ENCODE data around the gene CTSD. TPM values are rescaled to one million over a fixed set of nuclear protein-coding genes. Genes with fewer than 3 reads are reported as not detected.

CTSD gene
- total and polyA plus RNA-seq, 7 experiments from 2014 or later = 103 to 378 (median 186) TPM

DNA sequence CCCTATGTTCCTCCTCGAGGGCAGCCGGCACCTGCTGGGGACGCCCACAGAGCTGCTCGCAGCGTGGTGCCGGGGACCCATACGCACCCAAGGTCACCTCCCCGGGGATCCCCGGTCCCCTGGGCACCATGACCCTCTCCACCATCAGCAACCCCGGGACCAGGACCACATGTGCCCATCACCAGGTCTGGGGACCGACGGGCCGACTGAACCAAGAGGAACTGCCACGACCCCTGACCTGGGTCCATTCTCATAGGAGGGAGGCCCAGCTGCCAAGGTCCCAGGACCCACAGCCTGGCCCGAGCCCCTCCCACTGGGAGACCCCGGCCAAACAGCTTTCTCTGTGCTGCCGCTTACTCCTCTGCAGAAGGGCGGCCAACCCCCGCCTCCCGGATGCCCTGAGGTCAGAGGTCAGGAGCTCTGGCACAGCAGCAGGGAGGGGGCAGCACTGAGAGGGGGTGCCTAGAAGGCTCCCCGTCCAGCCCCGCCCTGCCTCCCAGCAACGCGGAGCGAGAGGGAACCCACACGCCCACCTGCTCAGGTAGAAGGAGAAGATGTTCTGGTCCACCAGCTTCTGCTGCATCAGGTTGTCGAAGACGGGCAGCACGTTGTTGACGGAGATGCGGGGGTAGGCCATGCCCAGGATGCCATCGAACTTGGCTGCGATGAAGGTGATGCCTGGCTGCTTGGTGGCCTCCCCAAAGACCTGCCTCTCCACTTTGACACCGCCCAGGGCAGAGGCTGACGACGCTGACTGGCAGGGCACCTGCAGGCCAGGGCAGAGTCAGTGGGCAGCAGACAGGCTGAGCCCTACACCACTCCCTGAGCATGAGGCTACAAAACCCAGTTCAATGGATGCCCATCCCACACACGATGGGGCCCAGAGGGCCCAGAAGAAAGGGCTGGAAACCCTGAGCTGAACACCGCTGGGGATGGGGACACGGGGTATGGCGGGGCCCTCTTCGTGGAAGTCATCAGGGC is 6.6 kb downstream of the CTSD start:
- DNase-seq = peak in 1 of 9 donors; percentile 28
- CTCF ChIA-PET = interaction anchor here (0.6 to 3.9 kb wide), 3 partner anchors 7 to 891 kb away, joined by 3 to 20 read pairs (median 3); no protein-coding TSS in a partner anchor
- no peaks in the 10 kb centered on the region for H3K9me3 ChIP-seq (ENCODE audit: control insufficient read depth in 2 of 3, low read length in 3 of 3)
- POLR2A ChIA-PET = interaction anchor here (0.8 to 2.0 kb wide), 5 partner anchors 10 to 96 kb away, joined by 3 to 5 read pairs (median 5); partner anchors contain the start of gene LSP1
- peaks cover 48 to 79% of the 10 kb centered on the region in 2 donors for H3K4me1 ChIP-seq (ENCODE audit: control insufficient read depth in 2 of 2, insufficient read depth in 2 of 2, low read length in 2 of 2)
- Mint-ChIP-seq H3K27ac (peak overlapping the region; percentile 76 to 94 (median 90)), H3K27me3 (no peaks in the 10 kb centered on the region), H3K9me3 (no peaks in the 10 kb centered on the region), H3K4me3 (peak overlapping the region; percentile 67 to 96 (median 84)), H3K4me1 (peaks cover 44 to 75% (median 68%) of the 10 kb centered on the region in 7 donors), H3K36me3 (peaks cover 0 to 21% (median 6%) of the 10 kb centered on the region in 5 donors)
- H3K27ac ChIP-seq (ENCODE audit: low read depth, low read length) = peak overlapping the region; percentile 68
- H3K4me3 ChIP-seq (ENCODE audit: low read length) = peak overlapping the region; percentile 52
- peaks cover 0 to 56% (median 0%) of the 10 kb centered on the region in 3 experiments for H3K36me3 ChIP-seq (ENCODE audit: control insufficient read depth in 2 of 3, insufficient read depth in 3 of 3, low read length in 3 of 3)
- ATAC-seq = no peak
- no peaks in the 10 kb centered on the region for H3K27me3 ChIP-seq (ENCODE audit: control insufficient read depth in 2 of 2, insufficient read depth in 2 of 2, low read length in 2 of 2)
- intact Hi-C loops (cut with micrococcal nuclease) = loop anchor here in 1 of 2 donors (5.0 kb wide), 1 partner anchor 65 kb away; no protein-coding TSS in a partner anchor

DNA sequence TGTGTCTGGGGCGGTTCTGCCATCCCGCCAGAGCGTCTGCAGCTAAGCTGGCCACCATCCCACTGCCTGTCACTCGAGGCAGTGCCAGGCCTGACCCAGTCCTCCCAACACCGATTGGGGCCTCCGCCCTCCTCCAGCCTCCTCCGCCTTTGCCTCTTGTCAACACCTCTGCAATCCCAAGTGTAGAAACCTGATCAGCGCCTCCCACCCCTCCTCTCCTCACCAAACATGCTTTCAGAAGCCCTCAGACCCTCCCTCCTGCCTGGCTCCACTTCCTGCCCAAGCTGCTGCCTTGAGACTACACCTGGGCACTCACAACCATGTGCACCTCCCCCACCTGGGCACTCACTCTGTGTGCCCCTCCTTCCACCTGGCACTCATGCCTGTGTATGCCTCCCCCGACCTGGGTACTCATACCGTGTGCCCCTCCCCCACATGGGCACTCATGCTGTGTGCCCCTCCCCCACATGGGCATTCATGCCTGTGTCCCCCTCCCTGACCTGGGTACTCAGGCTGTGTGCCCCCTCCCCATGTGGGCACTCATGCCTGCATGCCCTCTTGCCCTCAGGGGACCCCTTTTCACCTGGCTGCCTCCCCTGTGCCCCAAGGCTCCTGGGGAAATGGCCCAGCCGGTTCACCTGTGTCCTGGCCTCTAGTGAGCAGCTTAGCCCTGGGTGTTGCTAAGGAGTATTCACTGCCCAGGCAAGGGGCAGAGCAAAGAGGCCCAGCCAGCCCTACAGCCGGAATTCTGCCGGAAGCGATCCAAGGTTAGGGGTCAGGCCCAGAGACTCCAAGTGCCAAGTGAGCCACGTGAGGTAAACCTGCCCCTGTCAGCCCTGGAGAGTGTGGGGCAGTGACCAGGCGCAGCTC is 7.8 kb downstream of the CTSD start:
- peak overlapping the region; percentile 54 to 94 (median 89) for H3K27ac Mint-ChIP-seq
- peak in 6 of 9 donors; percentile 26 to 51 (median 42) for DNase-seq
- H3K36me3 Mint-ChIP-seq = peaks cover 0 to 21% (median 6%) of the 10 kb centered on the region in 5 donors
- peaks cover 37 to 70% (median 59%) of the 10 kb centered on the region in 7 donors for H3K4me1 Mint-ChIP-seq
- POLR2A ChIA-PET = interaction anchor here (0.8 to 1.9 kb wide), 2 partner anchors 12 to 97 kb away, joined by 3 to 5 read pairs; partner anchors contain the start of gene LSP1
- no peaks in the 10 kb centered on the region for H3K27me3 Mint-ChIP-seq
- H3K27ac ChIP-seq (ENCODE audit: low read depth, low read length) = peak overlapping the region; percentile 36
- H3K36me3 ChIP-seq (ENCODE audit: control insufficient read depth in 2 of 3, insufficient read depth in 3 of 3, low read length in 3 of 3) = peaks cover 0 to 51% (median 0%) of the 10 kb centered on the region in 3 experiments
- intact Hi-C loops (cut with micrococcal nuclease) = loop anchor here in 1 of 2 donors (1.0 to 5.0 kb wide), 2 partner anchors 8 to 64 kb away; no protein-coding TSS in a partner anchor
- no peaks in the 10 kb centered on the region for H3K27me3 ChIP-seq (ENCODE audit: control insufficient read depth in 2 of 2, insufficient read depth in 2 of 2, low read length in 2 of 2)
- peak overlapping the region; percentile 74 to 96 (median 82) for H3K4me3 Mint-ChIP-seq
- H3K9me3 Mint-ChIP-seq = no peaks in the 10 kb centered on the region
- H3K9me3 ChIP-seq (ENCODE audit: control insufficient read depth in 2 of 3, low read length in 3 of 3) = no peaks in the 10 kb centered on the region
- H3K4me1 ChIP-seq (ENCODE audit: control insufficient read depth in 2 of 2, insufficient read depth in 2 of 2, low read length in 2 of 2) = peaks cover 44 to 70% of the 10 kb centered on the region in 2 donors
- ATAC-seq = no peak
- CTCF ChIA-PET = interaction anchor here (3.9 kb wide), 1 partner anchor 62 kb away, joined by 20 read pairs; no protein-coding TSS in a partner anchor
- no peak overlapping the region for H3K4me3 ChIP-seq (ENCODE audit: low read length)

DNA sequence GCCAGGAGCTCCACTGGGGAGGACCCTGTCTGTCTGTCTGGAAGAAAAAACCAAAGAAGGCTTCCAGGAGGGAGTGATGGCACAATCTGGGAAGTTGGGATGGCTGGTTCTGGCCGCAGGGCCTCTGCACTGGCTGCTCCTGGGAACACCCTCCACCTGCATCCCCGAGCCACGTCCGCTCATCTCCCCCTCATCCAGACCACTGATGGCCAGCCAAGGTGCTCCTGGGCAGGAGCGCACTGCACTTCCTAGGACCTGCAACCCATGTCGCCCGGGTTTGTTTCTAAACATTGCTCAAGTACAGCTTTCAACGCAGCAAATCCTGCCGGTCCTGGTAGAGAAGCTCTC is 8.4 kb downstream of the CTSD start:
- ATAC-seq (no peak), DNase-seq (no peak)
- H3K36me3 ChIP-seq (ENCODE audit: control insufficient read depth in 2 of 3, insufficient read depth in 3 of 3, low read length in 3 of 3) = peaks cover 0 to 45% (median 0%) of the 10 kb centered on the region in 3 experiments
- H3K9me3 Mint-ChIP-seq = no peaks in the 10 kb centered on the region
- no peaks in the 10 kb centered on the region for H3K9me3 ChIP-seq (ENCODE audit: control insufficient read depth in 2 of 3, low read length in 3 of 3)
- peak overlapping the region; percentile 36 for H3K27ac ChIP-seq (ENCODE audit: low read depth, low read length)
- ChIA-PET POLR2A (interaction anchor here (1.9 kb wide), 1 partner anchor 98 kb away, joined by 5 read pairs; the partner anchor contains the start of gene LSP1), CTCF (interaction anchor here (3.9 kb wide), 1 partner anchor 61 kb away, joined by 20 read pairs; no protein-coding TSS in a partner anchor)
- H3K4me1 Mint-ChIP-seq = peaks cover 41 to 68% (median 60%) of the 10 kb centered on the region in 7 donors
- peak overlapping the region; percentile 54 to 94 (median 89) for H3K27ac Mint-ChIP-seq
- H3K36me3 Mint-ChIP-seq = peaks cover 0 to 21% (median 6%) of the 10 kb centered on the region in 5 donors
- H3K27me3 ChIP-seq (ENCODE audit: control insufficient read depth in 2 of 2, insufficient read depth in 2 of 2, low read length in 2 of 2) = no peaks in the 10 kb centered on the region
- peaks cover 3 to 4% (median 4%) of the 10 kb centered on the region in 5 donors for H3K27me3 Mint-ChIP-seq
- peaks cover 42 to 65% of the 10 kb centered on the region in 2 donors for H3K4me1 ChIP-seq (ENCODE audit: control insufficient read depth in 2 of 2, insufficient read depth in 2 of 2, low read length in 2 of 2)
- no peak overlapping the region for H3K4me3 ChIP-seq (ENCODE audit: low read length)
- H3K4me3 Mint-ChIP-seq = peak overlapping the region; percentile 74 to 96 (median 82)
- intact Hi-C loops (cut with micrococcal nuclease) = loop anchor here in 1 of 2 donors (1.0 to 5.0 kb wide), 2 partner anchors 9 to 63 kb away; no protein-coding TSS in a partner anchor

DNA sequence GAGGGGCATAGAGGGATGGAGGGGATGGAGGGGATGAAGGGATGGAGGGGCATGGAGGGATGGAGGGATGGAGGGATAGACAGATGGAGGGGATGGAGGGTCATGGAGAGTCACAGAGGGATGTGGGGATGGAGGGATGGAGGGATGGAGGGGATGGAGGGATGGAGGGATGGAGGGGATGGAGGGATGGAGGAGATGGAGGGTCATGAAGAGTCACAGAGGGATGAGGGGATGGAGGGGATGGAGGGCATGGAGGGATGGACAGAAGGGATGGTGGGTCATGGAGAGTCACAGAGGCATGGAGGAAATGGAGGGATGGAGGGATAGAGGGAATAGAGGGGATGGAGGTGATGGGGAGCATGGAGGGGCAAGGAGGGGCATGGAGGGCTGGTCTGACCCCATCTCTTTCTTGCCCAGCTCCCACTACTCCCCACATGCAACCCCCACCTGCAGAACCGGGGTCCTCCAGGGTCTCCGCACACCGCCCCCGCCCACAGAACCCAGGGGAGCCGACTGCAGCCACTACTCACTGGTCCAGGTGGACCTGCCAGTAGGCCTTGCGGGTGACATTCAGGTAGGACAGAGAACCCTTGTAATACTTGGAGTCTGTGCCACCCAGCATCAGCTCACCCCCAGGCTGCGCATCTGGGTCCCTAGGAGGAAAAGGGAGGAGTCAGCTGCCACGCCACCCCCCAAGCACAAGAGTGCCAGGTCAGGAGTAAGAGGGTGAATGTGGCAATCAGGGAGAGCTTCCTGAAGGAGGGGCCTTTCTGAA is 9.2 kb downstream of the CTSD start:
- CTCF ChIA-PET = interaction anchor here (3.9 kb wide), 1 partner anchor 61 kb away, joined by 20 read pairs; no protein-coding TSS in a partner anchor
- no peak for ATAC-seq

DNA sequence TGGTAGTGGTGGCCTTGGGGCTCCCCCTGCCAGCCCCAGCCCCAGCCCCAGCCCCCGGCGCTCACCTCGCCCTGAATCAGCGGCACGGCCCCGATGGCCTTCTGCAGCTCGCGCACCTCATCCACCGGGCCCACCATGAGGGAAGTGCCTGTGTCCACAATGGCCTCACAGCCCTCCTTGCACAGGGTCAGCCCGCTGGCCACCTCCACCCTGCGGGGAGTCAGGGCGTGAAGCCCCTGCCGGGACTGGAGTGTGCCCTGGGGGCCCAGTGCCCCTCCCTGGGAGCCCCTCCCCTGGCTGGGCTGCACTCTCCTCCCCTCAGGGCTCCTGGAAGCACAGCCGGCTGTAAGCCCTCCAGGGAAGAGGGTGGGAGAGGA is 9.8 kb downstream of the CTSD start:
- no peak overlapping the region for H3K27ac Mint-ChIP-seq
- CTCF ChIA-PET = no interaction called here

More for the DNA sequence above, 9.2 kb downstream of the CTSD start:
- H3K27me3 Mint-ChIP-seq = peaks cover 11% of the 10 kb centered on the region in 5 donors
- DNase-seq = no peak
- H3K27ac ChIP-seq (ENCODE audit: low read depth, low read length) = no peak overlapping the region
- H3K27ac Mint-ChIP-seq = peak overlapping the region in 2 of 9 donors; percentile 34 to 49
- peaks cover 0 to 39% (median 0%) of the 10 kb centered on the region in 3 experiments for H3K36me3 ChIP-seq (ENCODE audit: control insufficient read depth in 2 of 3, insufficient read depth in 3 of 3, low read length in 3 of 3)
- intact Hi-C loops (cut with micrococcal nuclease) = loop anchor here in 1 of 2 donors (1.0 to 5.0 kb wide), 2 partner anchors 10 to 62 kb away; no protein-coding TSS in a partner anchor
- no peaks in the 10 kb centered on the region for H3K9me3 Mint-ChIP-seq
- H3K27me3 ChIP-seq (ENCODE audit: control insufficient read depth in 2 of 2, insufficient read depth in 2 of 2, low read length in 2 of 2) = no peaks in the 10 kb centered on the region
- peaks cover 34 to 65% of the 10 kb centered on the region in 2 donors for H3K4me1 ChIP-seq (ENCODE audit: control insufficient read depth in 2 of 2, insufficient read depth in 2 of 2, low read length in 2 of 2)
- peaks cover 47 to 68% (median 60%) of the 10 kb centered on the region in 7 donors for H3K4me1 Mint-ChIP-seq
- peak overlapping the region in 8 of 10 donors; percentile 42 to 96 (median 78) for H3K4me3 Mint-ChIP-seq
- H3K36me3 Mint-ChIP-seq = peaks cover 0 to 21% (median 6%) of the 10 kb centered on the region in 5 donors
- no peaks in the 10 kb centered on the region for H3K9me3 ChIP-seq (ENCODE audit: control insufficient read depth in 2 of 3, low read length in 3 of 3)
- POLR2A ChIA-PET = no interaction called here
- H3K4me3 ChIP-seq (ENCODE audit: low read length) = no peak overlapping the region

More for the DNA sequence above, 9.8 kb downstream of the CTSD start:
- Mint-ChIP-seq H3K9me3 (no peaks in the 10 kb centered on the region), H3K36me3 (peaks cover 0 to 21% (median 6%) of the 10 kb centered on the region in 5 donors), H3K27me3 (peaks cover 13 to 14% (median 13%) of the 10 kb centered on the region in 5 donors), H3K4me1 (peaks cover 43 to 66% (median 57%) of the 10 kb centered on the region in 7 donors), H3K4me3 (no peak overlapping the region)
- ATAC-seq = no peak
- Histone ChIP-seq H3K4me1 (ENCODE audit: control insufficient read depth in 2 of 2, insufficient read depth in 2 of 2, low read length in 2 of 2) (peaks cover 28 to 65% of the 10 kb centered on the region in 2 donors), H3K36me3 (ENCODE audit: control insufficient read depth in 2 of 3, insufficient read depth in 3 of 3, low read length in 3 of 3) (peaks cover 0 to 39% (median 0%) of the 10 kb centered on the region in 3 experiments), H3K4me3 (ENCODE audit: low read length) (no peak overlapping the region), H3K27me3 (ENCODE audit: control insufficient read depth in 2 of 2, insufficient read depth in 2 of 2, low read length in 2 of 2) (no peaks in the 10 kb centered on the region), H3K27ac (ENCODE audit: low read depth, low read length) (no peak overlapping the region), H3K9me3 (ENCODE audit: control insufficient read depth in 2 of 3, low read length in 3 of 3) (no peaks in the 10 kb centered on the region)
- no peak for DNase-seq
- POLR2A ChIA-PET = interaction anchor here (1.2 kb wide), 1 partner anchor 10 kb away, joined by 3 read pairs; the partner anchor contains the start of gene CTSD
- intact Hi-C loops (cut with micrococcal nuclease) = no loop called here
